H1 (cell line): ENCODE data around the gene ARHGAP11B.
"Not testable (repeated sequence)": the region's sequence is repeated elsewhere in the genome, so short reads cannot be mapped to it uniquely, and the experiment has no call there.

ENCODE experiments used
- CTCF ChIA-PET: fragments of 300-600 bp; sonication (Branson Sonifier 250); formaldehyde crosslinking; loops from one replicate; lab custom pipeline; 2021; ENCODE audit not compliant: partially characterized antibody; lab: Charles Lee
- POLR2A ChIA-PET: fragments of 300-600 bp; sonication (Branson Sonifier 250); formaldehyde crosslinking; loops from one replicate; lab custom pipeline; 2021; ENCODE audit warnings: inconsistent platforms; ENCODE audit not compliant: partially characterized antibody; lab: Charles Lee
- DNase-seq, 2 experiments: peaks; one replicate each; pipeline versions ENCODE4 v3.0.0 to v3.0.0-alpha.2; 2010 to 2022; ENCODE audit warnings: low spot score in 2 of 2, low read depth in 1 of 2, mixed read lengths in 1 of 2
- FAIRE-seq: peaks from 2 replicates; lab custom pipeline; 2011; peaks lifted over from hg19 to GRCh38; lab: Jason Lieb, UNC
- H2AFZ ChIP-seq: 2 replicates; pipeline ENCODE4 v1.8.1; 2012; ENCODE audit warnings: low read length, inconsistent platforms
- H2AK5ac ChIP-seq: 2 replicates; pipeline ENCODE4 v1.6.1; 2013; ENCODE audit warnings: low read depth, low read length
- H2BK120ac ChIP-seq: replicated peaks from 2 replicates; pipeline ENCODE3; 2013; ENCODE audit warnings: low read depth, low read length, inconsistent platforms
- H2BK12ac ChIP-seq: 2 replicates; pipeline ENCODE4 v1.6.1; 2013; ENCODE audit warnings: low read depth, low read length
- H2BK15ac ChIP-seq: 2 replicates; pipeline ENCODE4 v1.6.1; 2013; ENCODE audit warnings: low read length
- H2BK20ac ChIP-seq: 2 replicates; pipeline ENCODE4 v1.6.1; 2013; ENCODE audit warnings: low read length
- H2BK5ac ChIP-seq: 2 replicates; pipeline ENCODE4 v1.6.1; 2013; ENCODE audit warnings: low read depth, low read length
- H3K14ac ChIP-seq: 2 replicates; pipeline ENCODE4 v1.6.1; 2013; ENCODE audit warnings: inconsistent platforms; ENCODE audit not compliant: insufficient read length
- H3K18ac ChIP-seq: 2 replicates; pipeline ENCODE4 v1.6.1; 2013; ENCODE audit warnings: low read length; ENCODE audit errors: extremely low read depth
- H3K23ac ChIP-seq: 2 replicates; pipeline ENCODE4 v1.6.1; 2013; ENCODE audit warnings: inconsistent platforms; ENCODE audit not compliant: insufficient read length
- H3K23me2 ChIP-seq: 2 replicates; pipeline ENCODE4 v1.6.1; 2013; ENCODE audit warnings: low read depth, low read length
- H3K27ac ChIP-seq: 2 replicates; pipeline ENCODE4 v1.6.1; 2011; ENCODE audit warnings: low read depth, low read length, inconsistent platforms
- H3K27me3 ChIP-seq, 4 experiments: replicated peaks in 1 of 4; 1 replicate in 1 of 4; 2 replicates in 3 of 4; pipeline versions ENCODE4 v1.6.1 to v1.8.1; 2011 to 2013; ENCODE audit warnings: low read length in 3 of 4, mild to moderate bottlenecking in 3 of 4, inconsistent platforms in 2 of 4, mixed read lengths in 2 of 4, moderate library complexity in 1 of 4; ENCODE audit not compliant: control insufficient read depth in 3 of 4, insufficient read depth in 3 of 4; ENCODE audit errors: extremely low read depth in 1 of 4
- H3K36me3 ChIP-seq, 4 experiments: 2 replicates each; pipeline versions ENCODE4 v1.6.1 to v1.8.1; 2011 to 2013; ENCODE audit warnings: mild to moderate bottlenecking in 4 of 4, low read length in 3 of 4, moderate library complexity in 2 of 4, control low read depth in 1 of 4, inconsistent platforms in 1 of 4; ENCODE audit not compliant: insufficient read depth in 4 of 4, control insufficient read depth in 2 of 4
- H3K4ac ChIP-seq: replicated peaks from 2 replicates; pipeline ENCODE3; 2013; ENCODE audit warnings: low read length, low read depth, mixed read lengths, inconsistent platforms; ENCODE audit not compliant: insufficient read length
- H3K4me1 ChIP-seq, 4 experiments: replicated peaks in 1 of 4; 1 replicate in 1 of 4; 2 replicates in 3 of 4; pipeline versions ENCODE4 v1.6.1 to v1.8.1; 2011 to 2013; ENCODE audit warnings: low read length in 3 of 4, inconsistent platforms in 2 of 4, mixed read lengths in 1 of 4; ENCODE audit not compliant: insufficient read depth in 4 of 4, control insufficient read depth in 3 of 4
- H3K4me2 ChIP-seq, 2 experiments: 2 replicates each; pipeline versions ENCODE4 v1.6.1 to v1.8.1; 2011 to 2013; ENCODE audit warnings: low read depth in 2 of 2, low read length in 2 of 2, control low read depth in 1 of 2, inconsistent platforms in 1 of 2, mild to moderate bottlenecking in 1 of 2; ENCODE audit not compliant: insufficient read depth in 1 of 2
- H3K4me3 ChIP-seq, 4 experiments: fragments of 200-600, 300-600 bp in 1 of 4; sonication (generic), shearing (Covaris generic), sonication (Bioruptor Twin) in 1 of 4; 2 replicates each; pipeline versions ENCODE4 v1.5.1 to v1.8.1; 2011 to 2016; ENCODE audit warnings: low read length in 4 of 4, low read depth in 3 of 4, control low read depth in 2 of 4, inconsistent platforms in 2 of 4, mild to moderate bottlenecking in 2 of 4, mixed read lengths in 1 of 4, moderate library complexity in 1 of 4; ENCODE audit not compliant: insufficient read depth in 2 of 4; ENCODE audit errors: extremely low read depth in 1 of 4
- H3K56ac ChIP-seq: replicated peaks from 2 replicates; pipeline ENCODE3; 2013; ENCODE audit warnings: low read depth, mild to moderate bottlenecking, mixed read lengths, low read length, inconsistent platforms; ENCODE audit not compliant: insufficient read length
- H3K79me1 ChIP-seq: 2 replicates; pipeline ENCODE4 v1.6.1; 2013; ENCODE audit warnings: low read depth, low read length, control low read depth
- H3K79me2 ChIP-seq, 2 experiments: 2 replicates each; pipeline versions ENCODE4 v1.6.1 to v1.8.1; 2012 to 2013; ENCODE audit warnings: low read length in 2 of 2, mild to moderate bottlenecking in 2 of 2, inconsistent platforms in 1 of 2; ENCODE audit not compliant: insufficient read depth in 2 of 2, control insufficient read depth in 1 of 2
- H3K9ac ChIP-seq, 4 experiments: replicated peaks in 1 of 4; 1 replicate in 1 of 4; 2 replicates in 3 of 4; pipeline versions ENCODE4 v1.6.1 to v1.8.1; 2011 to 2013; ENCODE audit warnings: low read depth in 3 of 4, low read length in 3 of 4, control low read depth in 2 of 4, mild to moderate bottlenecking in 2 of 4, moderate library complexity in 2 of 4, inconsistent platforms in 1 of 4; ENCODE audit errors: extremely low read depth in 1 of 4
- H3K9me3 ChIP-seq, 2 experiments: 2 replicates each; pipeline versions ENCODE4 v1.6.1 to v1.8.1; 2012 to 2013; ENCODE audit warnings: mild to moderate bottlenecking in 2 of 2, moderate library complexity in 2 of 2, control low read depth in 1 of 2, inconsistent platforms in 1 of 2, low read depth in 1 of 2, low read length in 1 of 2, mixed read lengths in 1 of 2; ENCODE audit not compliant: insufficient read depth in 2 of 2
- H4K20me1 ChIP-seq, 2 experiments: replicated peaks in 1 of 2; 2 replicates each; pipeline versions ENCODE3 to v1.8.1; 2011 to 2013; ENCODE audit warnings: inconsistent platforms in 2 of 2, low read length in 2 of 2, mild to moderate bottlenecking in 1 of 2; ENCODE audit not compliant: insufficient read depth in 2 of 2, control insufficient read depth in 1 of 2
- H4K5ac ChIP-seq: 2 replicates; pipeline ENCODE4 v1.6.1; 2013; ENCODE audit warnings: low read length, low read depth, mixed read lengths, inconsistent platforms; ENCODE audit not compliant: insufficient read length
- H4K8ac ChIP-seq: 2 replicates; pipeline ENCODE4 v1.8.0; 2013; ENCODE audit warnings: mild to moderate bottlenecking, moderate library complexity, low read length, inconsistent platforms; ENCODE audit not compliant: insufficient read depth; ENCODE audit errors: extremely low read depth
- H4K91ac ChIP-seq: replicated peaks from 2 replicates; pipeline ENCODE3; 2013; ENCODE audit warnings: low read length, mixed read lengths, inconsistent platforms; ENCODE audit not compliant: insufficient read length
- WGBS, 2 experiments: shearing (Covaris generic) in 1 of 2; methylation state at CpG; one replicate each; pipeline versions ENCODE4 v1.1.6 to v1.1.7; 2013 to 2015; ENCODE audit warnings: low lambda C conversion rate in 2 of 2, mixed read lengths in 2 of 2, inconsistent platforms in 1 of 2, low coverage in 1 of 2, missing lambda C conversion rate in 1 of 2; ENCODE audit not compliant: insufficient replicate concordance in 2 of 2, insufficient coverage in 1 of 2, insufficient read length in 1 of 2; ENCODE audit errors: extremely low coverage in 1 of 2, missing lambda C conversion rate in 1 of 2; 5-methylcytosine and 5-hydroxymethylcytosine counted together

The ARHGAP11B gene

GRCh38 chr15:30669621-30670020 lies 43.7 kb downstream of the ARHGAP11B start:
- H4K91ac ChIP-seq, H3K23me2 ChIP-seq, H3K56ac ChIP-seq, H3K18ac ChIP-seq, DNase-seq, H2AK5ac ChIP-seq, H2BK15ac ChIP-seq, H3K9me3 ChIP-seq, H2BK5ac ChIP-seq, H4K5ac ChIP-seq, H3K4ac ChIP-seq, H4K8ac ChIP-seq, H3K79me1 ChIP-seq, H3K4me3 ChIP-seq, H3K4me2 ChIP-seq, H3K27me3 ChIP-seq, H3K14ac ChIP-seq, H3K23ac ChIP-seq, H2BK20ac ChIP-seq, H3K79me2 ChIP-seq, H2BK120ac ChIP-seq, POLR2A ChIA-PET, H3K9ac ChIP-seq, H2BK12ac ChIP-seq, H3K4me1 ChIP-seq, H2AFZ ChIP-seq, H4K20me1 ChIP-seq, H3K27ac ChIP-seq, FAIRE-seq: not testable (repeated sequence)
- WGBS, 2 experiments, result 88% methylated on average over 4 of the region's 4 CpGs; no CpG with 5 or more reads in 1 of the 2 experiments
- CTCF ChIA-PET, result interaction anchor here (0.6 to 1.7 kb wide), 2 partner anchors 10 to 167 kb away, joined by 3 read pairs; no protein-coding TSS in a partner anchor
- H3K36me3 ChIP-seq, result peaks cover 0 to 11% (median 0%) of the 10 kb centered on the region in 4 experiments; a peak in 2 of 8 replicates
